Inflammatory macrophage treated with lipopolysaccharide for 1 hour (primary cell): ENCODE data around the gene NDUFA9.

ENCODE experiments used
- DNase-seq, 2 donors: peaks; one replicate each; pipeline ENCODE4 v3.0.0-alpha.2; 2020 to 2022

NDUFA9 gene

DNA sequence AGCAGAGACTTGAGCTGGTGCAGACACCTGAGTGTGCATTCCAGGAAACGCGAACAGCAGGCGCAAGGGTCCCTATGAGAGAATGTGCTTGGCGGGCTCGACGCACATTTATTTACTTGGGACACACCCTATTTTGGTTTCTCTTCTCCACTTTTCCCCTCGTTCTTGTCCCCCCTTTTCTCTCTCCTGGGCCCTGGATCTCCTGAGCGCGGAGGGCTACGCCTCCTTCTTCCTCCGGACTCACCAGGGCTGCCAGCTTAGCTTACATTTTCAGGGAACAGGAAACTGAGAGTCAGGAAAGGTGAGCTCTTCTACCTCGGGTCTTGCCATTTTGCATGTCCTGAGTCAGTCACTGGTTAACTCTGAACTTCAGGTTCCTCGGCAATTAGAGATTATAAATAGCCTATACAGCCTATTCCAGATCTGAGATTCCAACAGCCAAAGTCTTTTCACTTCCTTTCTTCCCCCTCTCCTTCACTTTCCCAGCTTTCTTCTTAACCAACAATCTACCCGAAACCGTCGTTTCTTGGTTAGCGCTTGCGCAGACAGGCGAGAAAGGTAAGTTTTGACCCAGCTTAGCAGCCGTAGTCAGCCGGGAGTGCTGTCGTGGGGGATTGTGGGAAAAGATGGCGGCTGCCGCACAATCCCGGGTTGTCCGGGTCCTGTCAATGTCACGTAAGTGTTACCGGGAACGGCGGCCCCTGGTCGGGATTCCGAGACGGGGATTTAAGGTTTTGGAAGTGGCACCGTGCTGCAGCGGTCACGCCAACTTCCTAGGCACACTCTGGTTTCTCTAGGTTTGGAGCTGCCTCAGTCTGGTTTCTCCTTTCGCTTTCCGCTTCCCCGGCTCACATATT lies at the start of gene NDUFA9, which contains the start of gene AKAP3:
NDUFA9 (plus strand) TSS at position 614 of the 857 bp plus-strand sequence; CDS start at position 627, 13 bp downstream.
AKAP3 (minus strand) TSS at position 551 of the 857 bp plus-strand sequence. CDS start 10,855 bp downstream, outside the sequence.
- peak; percentile 78 to 86 for DNase-seq

DNA sequence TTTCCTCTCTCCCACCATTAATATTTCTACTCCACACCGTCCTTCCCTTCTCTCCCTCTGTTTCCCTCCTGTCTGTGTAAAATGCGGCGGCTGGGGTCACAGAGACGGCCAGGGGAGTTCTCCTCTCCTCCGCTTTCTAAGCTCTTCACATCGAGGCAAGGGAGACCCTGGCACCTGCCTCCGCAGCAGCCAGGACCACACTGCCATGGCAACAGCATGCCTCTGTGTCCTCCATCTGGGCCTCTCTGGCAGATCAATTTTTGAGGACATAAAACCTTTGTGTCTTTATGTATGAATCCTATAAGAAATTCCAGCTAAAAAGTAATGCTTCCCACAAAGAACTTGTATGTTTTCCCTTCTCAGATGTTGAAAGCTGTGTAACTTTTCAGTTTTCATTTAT lies 45.5 kb upstream of the NDUFA9 start:
- DNase-seq = no peak

DNA sequence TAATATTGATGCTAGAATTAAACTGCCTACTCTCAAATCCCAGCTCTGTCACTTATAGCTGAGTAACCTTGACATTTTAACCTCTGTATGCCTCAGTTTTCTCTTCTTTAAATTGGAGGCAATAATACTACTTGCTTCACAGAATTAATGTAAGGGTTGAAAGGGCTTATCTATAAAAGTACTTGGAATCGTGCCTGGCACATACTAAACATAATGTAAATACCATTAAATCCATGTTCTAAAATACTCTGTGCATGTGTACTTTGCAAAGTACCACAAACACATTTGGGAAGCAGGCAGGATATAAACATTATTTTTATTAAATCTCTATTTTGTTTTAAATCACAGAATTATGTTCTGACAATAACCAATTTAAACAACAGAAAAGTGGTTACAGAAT lies 45.0 kb upstream of the NDUFA9 start:
- DNase-seq = no peak

DNA sequence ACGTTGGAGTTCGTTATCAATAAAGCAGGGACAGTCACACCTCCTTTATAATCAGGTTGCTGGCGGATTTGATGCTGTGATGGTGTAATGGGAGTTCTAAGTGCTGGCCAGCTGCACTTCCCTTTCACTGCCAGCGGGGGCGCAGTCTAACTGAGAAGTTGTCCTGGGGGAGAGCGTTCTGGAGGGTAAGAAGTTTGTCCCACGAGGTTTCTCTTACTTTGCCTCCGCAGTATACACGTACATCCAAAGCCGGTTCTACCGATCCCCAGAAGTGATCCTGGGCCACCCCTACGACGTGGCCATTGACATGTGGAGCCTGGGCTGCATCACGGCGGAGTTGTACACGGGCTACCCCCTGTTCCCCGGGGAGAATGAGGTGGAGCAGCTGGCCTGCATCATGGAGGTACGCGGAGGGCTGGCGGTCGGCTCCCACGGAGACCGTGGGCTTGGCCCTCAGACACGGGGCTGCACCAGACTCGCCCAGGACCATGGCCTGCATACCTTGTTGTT lies 44.2 kb upstream of the NDUFA9 start:
- peak; percentile 81 to 95 for DNase-seq

DNA sequence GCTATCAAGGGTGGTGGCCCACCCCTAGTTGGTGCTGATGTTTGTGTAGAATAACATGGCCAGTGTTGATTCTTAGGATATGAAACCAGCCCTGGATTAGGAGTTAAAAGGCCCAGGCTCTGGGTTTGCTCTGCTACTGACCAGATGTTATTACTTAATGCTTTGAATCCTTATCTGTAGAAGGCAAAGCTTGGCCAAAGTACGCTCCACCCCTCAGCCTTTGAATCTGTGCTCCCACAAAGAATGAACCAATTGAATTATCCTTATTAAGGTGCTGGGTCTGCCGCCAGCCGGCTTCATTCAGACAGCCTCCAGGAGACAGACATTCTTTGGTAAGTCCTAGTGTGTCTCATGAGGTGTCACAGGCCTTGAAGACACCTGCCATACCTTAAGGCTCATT lies 41.9 kb upstream of the NDUFA9 start:
- DNase-seq = no peak

DNA sequence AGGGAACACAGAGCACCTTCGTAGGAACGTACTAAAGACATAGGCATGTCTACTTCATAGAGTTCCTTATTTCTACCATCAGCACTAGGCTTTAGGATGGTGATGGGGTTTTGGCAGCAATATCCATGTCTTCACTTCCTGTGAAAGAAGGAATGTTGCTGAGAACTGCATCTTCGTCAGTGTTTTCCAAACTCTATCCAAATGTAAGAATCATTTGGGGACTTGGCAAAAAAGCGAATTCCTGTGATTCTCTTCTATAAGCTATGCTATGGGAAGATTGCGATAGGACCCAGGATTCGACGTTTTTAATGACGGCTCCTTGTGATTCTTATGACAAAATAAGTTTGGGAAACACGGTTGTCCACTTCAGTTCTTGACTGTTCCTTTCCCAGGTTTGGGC lies 39.8 kb upstream of the NDUFA9 start:
- no peak for DNase-seq

DNA sequence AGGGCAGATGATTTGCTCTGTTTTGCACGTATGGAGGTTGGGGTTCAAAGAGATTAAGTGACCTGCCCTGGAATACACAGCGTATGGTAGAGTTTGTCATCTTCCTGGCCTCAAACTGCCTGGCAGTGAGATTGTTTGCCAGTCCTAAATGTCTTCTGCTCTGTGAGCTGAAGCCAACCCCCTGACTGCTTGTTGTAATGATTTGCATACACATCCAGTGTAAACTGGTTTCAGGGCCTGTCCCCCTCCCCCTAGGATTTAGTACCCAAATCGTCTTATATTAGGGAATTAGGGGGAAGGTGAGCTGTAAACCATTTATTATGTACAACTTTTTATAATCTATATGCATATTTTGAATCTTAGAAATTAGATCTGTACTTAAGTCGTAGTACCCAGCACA lies 38.4 kb upstream of the NDUFA9 start:
- no peak for DNase-seq

DNA sequence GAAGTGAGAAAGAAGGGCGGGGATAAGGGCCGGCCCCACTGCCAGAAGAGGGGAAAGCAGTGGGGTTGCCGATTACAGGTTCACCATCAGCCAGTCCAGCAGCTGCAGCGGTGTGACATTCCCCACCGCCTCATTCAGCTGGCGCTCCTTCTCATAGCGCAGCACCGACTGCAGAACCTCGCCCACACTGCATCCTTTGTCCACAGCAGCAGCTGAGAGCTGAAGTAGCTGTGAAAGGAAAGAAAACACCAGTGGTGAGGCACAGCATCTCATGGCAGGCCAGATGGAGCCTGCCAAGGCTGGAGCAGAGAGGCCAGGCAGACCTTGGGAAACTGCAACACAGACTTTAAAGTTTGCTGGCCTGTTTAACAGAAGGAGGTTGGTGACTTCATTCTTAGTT lies 33.2 kb upstream of the NDUFA9 start:
- DNase-seq = no peak

DNA sequence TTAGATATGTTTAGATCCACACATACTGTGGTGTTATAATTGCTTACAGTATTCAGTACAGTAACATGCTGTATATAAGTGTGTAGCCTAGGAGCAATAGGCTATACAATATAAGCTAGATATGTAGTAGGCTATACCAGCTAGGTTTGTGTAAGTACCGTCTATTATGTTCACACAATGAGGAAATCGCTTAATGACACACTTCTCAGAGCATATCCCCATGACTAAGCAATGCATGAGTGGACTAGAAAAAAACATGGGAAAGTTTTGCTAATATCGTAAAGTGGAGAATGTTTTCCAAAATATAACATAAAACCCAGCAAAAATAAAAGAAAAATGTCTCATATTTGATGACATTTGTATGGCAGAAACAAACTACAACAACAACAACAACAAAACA lies 27.4 kb upstream of the NDUFA9 start:
- DNase-seq = peak in 1 of 2 donors; percentile 7

DNA sequence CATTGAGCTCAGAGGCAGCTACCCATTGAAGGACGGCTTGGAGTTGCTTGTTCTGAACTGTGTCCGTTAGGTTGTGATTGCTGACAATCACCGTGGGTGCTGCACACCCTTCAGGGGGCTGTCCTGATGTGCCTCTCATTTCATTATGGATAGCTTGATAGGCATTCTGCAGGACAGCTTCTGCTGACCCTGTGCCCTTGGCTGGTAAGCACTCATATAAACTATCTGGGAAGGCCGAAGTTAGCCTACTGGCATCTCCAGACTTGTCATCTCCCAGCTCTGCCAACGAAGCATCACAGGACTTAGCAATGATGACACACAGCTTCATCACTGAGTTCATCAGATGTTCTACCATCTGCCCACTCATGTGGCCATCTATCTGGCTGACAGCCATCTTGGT lies 22.4 kb upstream of the NDUFA9 start:
- DNase-seq = no peak

DNA sequence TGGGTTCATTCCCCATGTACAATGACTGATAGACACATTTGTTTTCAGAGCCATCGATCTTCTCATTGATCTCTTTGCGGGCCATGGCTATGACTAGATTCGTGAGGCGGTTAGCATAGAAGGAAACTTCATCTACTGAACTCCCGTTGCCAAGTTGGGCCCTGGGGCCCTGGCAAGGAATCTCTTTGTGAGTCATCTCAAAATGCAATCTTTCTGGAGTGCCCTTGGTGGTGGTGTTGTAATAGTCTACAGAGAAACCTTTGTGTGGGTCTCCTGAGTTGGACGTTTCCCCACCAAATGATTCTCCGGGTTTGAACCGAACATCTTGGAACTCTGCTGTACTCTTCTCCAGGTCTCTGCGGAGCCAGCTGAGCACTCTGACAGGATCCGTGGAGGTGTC lies 20.5 kb upstream of the NDUFA9 start:
- no peak for DNase-seq

DNA sequence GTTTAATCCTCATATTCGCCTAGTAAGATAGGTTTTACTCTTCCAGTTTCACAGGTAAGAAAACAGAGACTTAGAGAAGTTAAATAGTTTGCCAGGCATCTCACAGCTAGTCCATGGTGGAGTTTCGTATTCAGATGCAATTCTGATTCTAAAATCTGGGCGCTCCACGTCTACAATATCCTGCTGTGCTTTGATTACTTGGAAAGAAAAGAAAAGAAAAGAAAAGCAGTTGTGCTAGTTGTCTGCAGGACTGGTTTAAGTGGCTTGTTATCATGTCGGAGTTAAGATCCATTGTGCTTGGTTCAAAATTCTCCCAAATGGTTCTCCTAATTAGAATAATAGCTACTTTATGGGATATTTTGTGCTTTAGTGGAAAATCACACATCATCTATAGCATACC lies 18.7 kb upstream of the NDUFA9 start:
- no peak for DNase-seq

DNA sequence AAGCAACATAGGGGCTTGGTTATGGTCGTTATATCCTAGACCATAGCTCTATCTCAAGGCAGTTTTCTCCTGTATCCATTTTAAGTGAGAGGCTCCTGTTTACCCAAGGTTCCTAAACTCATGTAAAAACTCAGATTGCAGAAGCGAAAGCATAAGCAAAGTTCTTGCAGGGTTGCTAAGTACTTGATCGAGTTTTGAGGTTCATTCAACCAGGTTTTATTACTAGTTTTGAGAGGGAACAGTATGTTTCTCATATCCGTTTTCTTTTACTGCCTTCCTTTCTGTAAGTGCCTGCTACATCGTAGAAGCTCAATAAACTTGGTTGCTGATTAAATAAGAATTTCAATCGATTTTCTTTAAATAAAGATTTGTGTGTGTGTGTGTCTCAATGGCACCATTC lies 5.2 kb upstream of the NDUFA9 start:
- no peak for DNase-seq

DNA sequence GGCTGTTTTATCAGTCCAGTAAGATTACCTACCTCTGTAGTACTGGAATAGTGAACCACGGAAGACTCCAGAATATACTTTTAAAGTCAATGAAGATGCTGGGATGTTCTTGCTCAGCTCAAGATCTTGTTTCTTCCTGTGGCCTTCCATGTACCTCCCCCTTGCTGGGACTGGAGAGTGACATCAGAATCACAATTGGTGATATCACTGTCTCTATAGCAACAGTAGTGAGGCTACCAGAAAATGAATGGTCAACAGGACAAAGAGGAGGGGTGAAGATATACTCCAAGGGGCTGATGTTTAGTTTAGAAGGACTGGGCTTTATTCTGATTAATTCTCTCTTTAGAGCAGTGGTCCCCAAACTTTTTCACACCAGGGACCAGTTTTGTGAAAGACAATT lies 3.9 kb upstream of the NDUFA9 start:
- no peak for DNase-seq

DNA sequence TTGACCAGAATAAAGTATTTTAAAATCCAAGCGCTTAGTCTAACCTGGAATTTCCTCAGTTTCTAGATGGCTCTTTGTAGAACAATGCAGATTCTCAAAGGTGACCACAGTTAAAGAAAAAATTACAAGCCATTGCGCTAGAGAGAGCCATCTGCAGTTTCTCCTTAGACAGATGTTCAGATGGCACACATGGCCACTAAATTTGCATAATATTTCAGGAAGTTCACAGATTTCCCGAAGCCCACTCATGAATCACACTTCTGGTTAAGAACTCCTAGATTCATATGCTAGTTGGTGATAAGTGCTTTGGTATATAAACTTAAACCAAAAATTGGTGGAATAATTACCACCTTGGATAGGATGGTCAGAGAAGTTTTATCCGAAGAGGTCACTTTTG lies 812 bp upstream of the NDUFA9 start:
- DNase-seq = peak; percentile 78 to 79

DNA sequence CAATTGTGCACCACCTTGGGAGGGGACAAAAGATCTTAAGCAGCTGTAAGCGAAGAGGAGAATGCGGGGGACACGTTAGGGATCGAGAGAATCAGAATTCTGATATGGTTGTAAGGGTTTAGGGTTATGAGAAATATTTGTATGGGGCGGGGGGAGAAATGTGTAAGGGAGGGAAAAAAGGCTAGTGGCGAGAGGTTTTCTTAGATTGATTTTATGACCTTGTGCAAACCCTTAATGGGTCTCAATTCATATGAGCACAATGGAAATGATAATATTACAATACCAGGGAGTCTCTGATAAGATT lies 396 bp downstream of the NDUFA9 start:
- DNase-seq = no peak

DNA sequence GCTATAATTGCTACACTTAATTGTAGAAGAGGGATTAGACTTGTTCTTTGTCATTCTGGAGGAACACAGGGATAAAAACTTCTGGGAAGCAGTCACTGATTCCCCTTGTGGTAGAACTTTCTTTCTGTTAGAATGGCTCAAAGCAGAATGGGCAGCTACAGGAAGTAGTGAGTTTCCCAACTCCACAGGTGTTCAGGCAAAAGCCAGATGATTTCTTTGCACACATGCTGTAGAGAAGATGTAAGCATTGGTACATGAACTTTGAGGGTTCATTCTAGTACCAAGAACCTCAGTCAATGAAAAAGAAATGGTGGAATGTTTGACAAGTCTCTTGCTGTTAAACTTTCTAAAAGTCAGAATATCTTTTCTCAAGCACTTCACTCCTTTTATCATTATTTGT lies 4.3 kb downstream of the NDUFA9 start:
- no peak for DNase-seq

DNA sequence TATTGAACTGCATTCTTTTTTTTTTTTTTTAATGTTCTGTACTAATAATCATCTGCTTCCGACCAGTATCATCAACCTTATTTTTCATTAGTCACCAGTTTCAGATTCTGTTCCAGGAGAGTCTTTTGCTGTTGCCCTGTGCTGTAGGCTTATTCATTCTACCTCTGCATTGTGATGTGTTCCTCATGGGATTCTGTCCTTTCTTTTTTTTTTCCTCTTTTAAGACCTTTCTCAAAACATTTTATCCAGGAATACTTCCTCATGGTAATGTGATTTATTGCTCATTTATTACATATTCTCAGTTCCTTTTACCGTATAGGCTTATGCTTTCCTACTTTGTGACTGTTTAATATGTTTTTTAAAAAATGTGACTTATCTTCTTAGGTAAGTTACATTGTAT lies 4.8 kb downstream of the NDUFA9 start:
- DNase-seq = peak in 1 of 2 donors; percentile 7

DNA sequence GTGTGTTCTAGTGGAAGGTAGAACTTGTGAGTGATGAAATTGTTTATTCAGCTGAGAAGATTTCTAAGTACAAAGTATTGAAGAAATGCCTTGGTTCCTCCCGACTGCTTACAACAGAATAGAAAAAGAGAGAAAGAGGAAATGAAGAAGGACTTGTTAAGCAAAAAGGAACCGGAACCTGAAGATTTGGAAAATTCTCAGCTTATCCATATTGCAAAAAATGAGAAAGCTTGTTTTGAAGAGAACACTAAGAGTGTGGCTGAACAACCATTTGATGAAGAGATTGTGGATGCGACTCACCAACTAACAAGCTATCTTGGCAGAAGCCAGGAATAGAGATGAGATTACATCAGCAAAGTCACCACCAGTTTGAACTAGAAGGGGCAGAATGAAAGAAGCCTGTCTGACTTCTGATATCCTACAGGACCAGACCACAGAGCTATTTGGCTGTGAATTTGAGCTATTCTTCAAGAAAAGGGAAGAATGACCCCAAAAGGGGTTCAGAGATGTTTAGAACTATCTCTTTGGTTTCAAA lies 15.1 kb downstream of the NDUFA9 start:
- DNase-seq = peak in 1 of 2 donors; percentile 24

DNA sequence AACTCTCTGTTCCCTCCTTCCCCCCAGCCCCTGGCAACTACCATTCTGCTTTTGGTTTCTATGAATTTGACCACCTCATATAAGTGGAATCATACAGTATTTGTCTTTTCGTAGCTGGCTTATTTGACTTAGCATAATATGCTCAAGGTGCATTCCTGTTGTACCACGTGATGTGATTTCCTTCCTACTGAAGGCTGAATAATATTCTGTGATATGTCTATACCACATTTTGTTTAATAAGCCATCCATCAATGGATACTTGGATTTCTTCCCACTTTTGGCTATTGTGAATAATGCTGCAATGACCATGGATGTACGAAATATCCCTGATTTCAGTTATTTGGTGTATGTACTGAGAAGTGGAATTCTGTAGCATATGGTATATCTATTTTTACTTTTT lies 16.3 kb downstream of the NDUFA9 start:
- no peak for DNase-seq

DNA sequence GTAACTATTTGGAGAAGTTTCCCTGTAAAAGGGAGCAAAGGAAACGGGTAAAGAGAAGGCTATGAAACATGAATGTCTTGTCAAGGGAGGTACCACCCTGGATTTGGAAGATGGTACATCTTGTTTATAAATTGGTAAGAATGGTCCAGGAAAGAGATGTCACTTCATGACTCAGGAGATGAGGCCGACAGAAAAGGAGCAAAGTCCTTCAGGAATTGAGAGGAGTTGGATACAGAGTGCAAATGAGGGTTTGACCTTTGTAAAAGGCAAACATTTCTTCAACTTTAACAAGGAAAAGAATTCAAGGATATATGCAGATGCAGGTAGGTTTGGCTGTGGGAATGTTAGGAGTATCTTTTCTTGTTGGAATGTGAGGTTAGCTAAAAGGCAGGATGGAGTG lies 30.8 kb downstream of the NDUFA9 start:
- no peak for DNase-seq

DNA sequence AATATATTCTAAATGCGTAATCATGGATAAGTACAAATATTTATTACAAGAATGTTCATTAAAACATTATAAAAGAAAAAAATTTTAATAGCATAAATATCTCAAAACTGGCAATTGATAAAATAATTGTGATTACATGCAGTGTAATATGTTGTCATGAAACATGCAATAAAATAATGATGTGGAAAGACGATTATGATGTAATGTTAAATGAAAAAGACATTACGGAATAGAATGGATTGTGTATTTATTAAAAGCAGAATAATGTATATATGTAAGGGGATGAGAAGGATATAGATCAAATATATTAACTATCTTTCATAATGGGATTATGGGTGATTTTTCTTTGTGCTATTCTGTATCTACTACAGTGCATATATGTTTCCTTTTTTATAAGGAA lies 32.8 kb downstream of the NDUFA9 start:
- no peak for DNase-seq

DNA sequence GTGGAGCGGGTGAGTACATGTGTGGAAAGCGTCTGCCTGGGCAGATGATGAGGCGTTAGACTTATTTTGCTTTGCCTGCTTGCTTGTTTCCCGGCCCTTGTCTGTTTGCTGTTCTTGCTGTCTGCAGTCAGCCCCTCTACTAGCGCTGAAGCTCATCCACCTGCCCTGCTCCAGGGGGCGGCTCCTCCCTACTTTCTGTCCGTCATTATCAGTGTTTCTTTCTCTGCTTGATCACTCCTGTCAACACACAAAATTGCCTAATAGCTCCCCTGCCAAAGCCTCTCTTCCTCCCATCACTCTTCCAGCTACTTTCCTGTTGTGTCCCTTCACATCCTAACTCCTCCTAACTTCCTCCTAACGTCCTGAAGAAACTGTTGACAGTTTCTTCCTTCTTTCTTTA lies 36.4 kb downstream of the NDUFA9 start:
- DNase-seq = no peak

DNA sequence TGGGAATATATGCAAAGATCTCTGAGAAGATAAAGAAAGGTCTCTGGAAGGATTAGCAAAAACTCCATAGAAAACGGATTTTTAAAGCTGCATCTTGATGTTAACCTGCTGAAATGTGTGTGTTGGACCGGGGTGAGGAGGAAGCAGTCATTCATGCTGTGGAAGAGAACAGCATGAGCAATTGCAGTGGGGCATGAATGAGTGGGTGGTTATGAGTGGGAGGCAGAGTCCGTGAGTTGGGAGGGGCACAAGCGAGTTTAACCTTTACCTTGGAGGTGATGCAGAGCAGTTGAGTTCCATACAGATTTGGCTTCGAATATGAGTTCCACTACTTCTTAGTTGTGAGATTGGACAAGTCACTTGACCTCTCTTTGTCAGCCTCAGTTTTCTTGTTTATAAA lies 41.8 kb downstream of the NDUFA9 start:
- no peak for DNase-seq
